CD4-positive, CD25-positive, alpha-beta regulatory T cell (primary cell): ENCODE measurements around the gene THOP1. TPM values are rescaled to one million over a fixed set of nuclear protein-coding genes. Genes with fewer than 3 reads are reported as not detected.

ENCODE experiments used
- ATAC-seq, 2 donors: fragments of 150-1000 bp; cut with Tn5 transposase; one replicate each; pipeline ENCODE4 v1.10.0; 2021; ENCODE audit warnings: low read depth in 2 of 2, moderate number of reproducible peaks in 2 of 2, moderate library complexity in 1 of 2
- DNase-seq, 3 donors: peaks; one replicate each; pipeline versions ENCODE4 v3.0.0 to v3.0.0-alpha.2; 2012 to 2022; ENCODE audit warnings: mixed read lengths in 1 of 3
- H3K27ac ChIP-seq: one replicate; pipeline ENCODE4 v1.7.0; 2013; ENCODE audit warnings: mild to moderate bottlenecking, low read length; ENCODE audit not compliant: insufficient read depth, poor library complexity, severe bottlenecking
- H3K27me3 ChIP-seq: one replicate; pipeline ENCODE4 v1.7.0; 2013; ENCODE audit warnings: low read length; ENCODE audit not compliant: control insufficient read depth, insufficient read depth
- H3K36me3 ChIP-seq: one replicate; pipeline ENCODE4 v1.7.0; 2013; ENCODE audit warnings: mild to moderate bottlenecking, low read length, moderate library complexity; ENCODE audit not compliant: control insufficient read depth, insufficient read depth
- H3K4me1 ChIP-seq: 2 replicates; pipeline ENCODE4 v1.7.0; 2013; ENCODE audit warnings: mild to moderate bottlenecking, low read length; ENCODE audit not compliant: insufficient read depth, control insufficient read depth, poor library complexity, severe bottlenecking
- H3K4me3 ChIP-seq: one replicate; pipeline ENCODE4 v1.7.0; 2013; ENCODE audit warnings: low read depth, mild to moderate bottlenecking, low read length, moderate library complexity
- H3K9me3 ChIP-seq, 2 experiments: 1 replicate in 1 of 2; 2 replicates in 1 of 2; pipeline ENCODE4 v1.7.0; 2013; ENCODE audit warnings: low read length in 2 of 2, mild to moderate bottlenecking in 1 of 2, moderate library complexity in 1 of 2; ENCODE audit not compliant: control insufficient read depth in 2 of 2
- H3K27ac Mint-ChIP-seq, 3 donors: one replicate each; pipeline ENCODE4 v1.8.0; 2020 to 2022; ENCODE audit warnings: mild to moderate bottlenecking in 3 of 3, mixed read lengths in 3 of 3, moderate library complexity in 2 of 3
- H3K27me3 Mint-ChIP-seq: one replicate; pipeline ENCODE4 v1.8.0; 2022; ENCODE audit warnings: mild to moderate bottlenecking, mixed read lengths
- H3K36me3 Mint-ChIP-seq: one replicate; pipeline ENCODE4 v1.8.0; 2020; ENCODE audit warnings: mixed read lengths
- H3K4me1 Mint-ChIP-seq, 4 donors: one replicate each; pipeline ENCODE4 v1.8.0; 2020 to 2022; ENCODE audit warnings: mixed read lengths in 4 of 4, mild to moderate bottlenecking in 1 of 4
- H3K4me3 Mint-ChIP-seq, 4 donors: one replicate each; pipeline ENCODE4 v1.8.0; 2020 to 2022; ENCODE audit warnings: mild to moderate bottlenecking in 4 of 4, mixed read lengths in 4 of 4, moderate library complexity in 3 of 4
- H3K9me3 Mint-ChIP-seq, 7 donors: one replicate each; pipeline ENCODE4 v1.8.0; 2020 to 2022; ENCODE audit warnings: mixed read lengths in 7 of 7, mild to moderate bottlenecking in 3 of 7, moderate library complexity in 2 of 7
- polyA plus RNA-seq, 4 donors: library from polyadenylated mRNA; unstranded; fragments of 300-500 nt; fragmentation: Illumina TruSeq; gene quantifications; one replicate each; pipeline ENCODE4 v1.2.3, GENCODE V29; 2021
- total RNA-seq: library from RNA; stranded (reverse); gene quantifications from one replicate; pipeline ENCODE4 v1.2.3, GENCODE V29; 2022

The THOP1 gene
- total and polyA plus RNA-seq, 5 donors from 2014 or later = 20.0 to 28.0 (median 25.9) TPM

DNA sequence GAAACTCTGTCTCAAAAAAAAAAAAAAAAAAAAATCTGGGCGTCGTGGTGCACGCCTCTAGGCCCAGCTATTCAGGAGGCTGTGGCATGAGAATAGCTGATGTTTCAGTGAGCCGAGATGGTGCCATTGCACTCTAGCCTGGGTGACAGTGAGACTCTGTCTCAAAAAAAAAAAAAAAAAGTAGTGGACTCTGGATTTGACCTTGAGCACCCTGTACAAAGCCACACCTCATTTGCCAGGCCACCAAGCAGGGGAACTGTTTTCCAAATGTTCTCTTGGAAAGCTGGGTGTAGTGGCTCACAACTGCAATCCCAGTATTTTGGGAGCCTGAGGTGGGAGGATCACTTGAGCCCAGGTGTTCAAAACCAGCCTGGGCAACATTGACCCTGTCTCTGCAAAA, 52.1 kb downstream of the THOP1 start:
- Mint-ChIP-seq H3K27ac (no peak overlapping the region), H3K4me1 (peaks cover 0 to 11% (median 7%) of the 10 kb centered on the region in 4 donors), H3K9me3 (peaks cover 3 to 46% (median 18%) of the 10 kb centered on the region in 7 donors), H3K4me3 (no peak overlapping the region), H3K27me3 (peaks cover 5% of the 10 kb centered on the region), H3K36me3 (peaks cover 30% of the 10 kb centered on the region)
- DNase-seq (no peak), ATAC-seq (no peak)
- Histone ChIP-seq H3K4me1 (peaks cover 12% of the 10 kb centered on the region), H3K9me3 (peaks cover 34 to 47% of the 10 kb centered on the region in 2 experiments), H3K27me3 (no peaks in the 10 kb centered on the region), H3K4me3 (no peak overlapping the region), H3K36me3 (peaks cover 14% of the 10 kb centered on the region), H3K27ac (no peak overlapping the region)

DNA sequence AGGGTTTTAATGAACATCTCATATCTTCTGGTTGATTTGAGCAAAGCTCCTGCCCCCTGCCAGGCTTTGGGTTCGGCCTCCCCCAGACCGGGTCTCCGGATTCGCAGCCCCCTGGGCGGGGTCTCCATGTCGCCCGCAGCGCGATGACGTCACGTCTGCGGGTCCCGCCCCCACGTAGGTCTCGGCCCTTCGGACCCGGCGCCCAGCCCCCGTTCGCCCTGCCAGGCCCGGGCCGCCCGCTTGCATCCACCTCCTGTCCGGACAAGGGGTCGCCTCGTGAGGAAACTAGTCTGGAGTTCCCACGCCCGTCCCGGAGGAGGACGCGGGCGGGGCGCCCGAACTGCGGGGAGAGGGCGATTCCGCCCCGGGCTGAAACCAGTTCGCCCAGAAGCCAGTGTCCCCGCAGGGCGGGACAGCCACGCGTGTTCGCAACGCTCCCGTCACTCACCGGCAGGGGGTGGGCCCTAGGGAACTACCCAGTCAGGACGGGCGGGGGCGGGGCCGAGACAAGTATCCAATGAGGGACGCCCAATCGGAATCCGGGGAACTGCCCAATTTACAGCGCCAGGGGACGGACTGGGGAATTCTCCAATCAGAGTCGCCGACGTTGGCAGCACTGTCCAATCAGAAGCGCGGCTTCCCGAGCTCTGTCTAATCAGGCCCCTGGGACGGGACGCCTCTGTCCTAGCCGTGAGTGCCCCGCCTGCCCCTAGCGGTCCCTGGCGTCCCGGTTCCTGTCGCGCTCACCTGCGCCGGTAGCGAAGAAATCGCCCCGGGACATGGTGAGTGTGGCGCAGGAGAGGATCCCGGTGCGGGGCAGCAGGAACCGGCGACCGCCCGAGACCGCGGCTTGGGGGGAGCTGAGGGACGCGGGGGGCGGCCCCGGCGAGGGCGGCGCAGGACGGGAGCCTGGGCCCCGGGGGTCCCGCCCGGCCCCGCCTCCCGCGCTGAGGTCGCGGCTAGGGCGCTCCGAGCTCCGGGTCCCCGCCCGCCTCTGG, 55.8 kb downstream of the THOP1 start, which contains the start of gene ZNF555:
Gene ZNF555 (plus strand): TSS at position 682 of the 998 bp plus-strand sequence. CDS start 98 bp downstream, at position 780.
- H3K4me3 Mint-ChIP-seq = peak within 1 kb of the TSS; percentile 93 to 98 (median 96)
- peaks cover 5% of the 10 kb centered on the region for H3K27me3 Mint-ChIP-seq
- Histone ChIP-seq H3K36me3 (peaks cover 6% of the 10 kb centered on the region), H3K27ac (peak within 1 kb of the TSS; percentile 79), H3K27me3 (no peaks in the 10 kb centered on the region), H3K9me3 (peaks cover 8 to 10% of the 10 kb centered on the region in 2 experiments), H3K4me1 (peaks cover 15% of the 10 kb centered on the region), H3K4me3 (peak within 1 kb of the TSS; percentile 57)
- H3K4me1 Mint-ChIP-seq = peaks cover 0 to 23% (median 14%) of the 10 kb centered on the region in 4 donors
- DNase-seq (peak; percentile 99), ATAC-seq (peak; percentile 98 to 99)
- peak within 1 kb of the TSS; percentile 84 to 92 (median 84) for H3K27ac Mint-ChIP-seq
- peaks cover 16% of the 10 kb centered on the region for H3K36me3 Mint-ChIP-seq
- H3K9me3 Mint-ChIP-seq = peaks cover 2 to 19% (median 12%) of the 10 kb centered on the region in 7 donors

GRCh38 chr19:2841855-2842574, 56.7 kb downstream of the THOP1 start:
- H3K4me1 Mint-ChIP-seq = peaks cover 0 to 27% (median 16%) of the 10 kb centered on the region in 4 donors
- peaks cover 5% of the 10 kb centered on the region for H3K27me3 Mint-ChIP-seq
- no peak for DNase-seq
- peak overlapping the region; percentile 14 for H3K27ac ChIP-seq
- H3K27ac Mint-ChIP-seq = peak overlapping the region in 2 of 3 donors; percentile 60
- H3K4me1 ChIP-seq = peaks cover 15% of the 10 kb centered on the region
- H3K36me3 Mint-ChIP-seq = peaks cover 12% of the 10 kb centered on the region
- peaks cover 0 to 13% (median 4%) of the 10 kb centered on the region in 7 donors for H3K9me3 Mint-ChIP-seq
- peaks cover 13% of the 10 kb centered on the region for H3K36me3 ChIP-seq
- ATAC-seq = no peak
- H3K4me3 ChIP-seq = peak overlapping the region; percentile 57
- no peaks in the 10 kb centered on the region for H3K27me3 ChIP-seq
- peaks cover 1 to 2% of the 10 kb centered on the region in 2 experiments for H3K9me3 ChIP-seq
- H3K4me3 Mint-ChIP-seq = peak overlapping the region; percentile 62 to 89 (median 84)

GRCh38 chr19:2845107-2845506, 59.8 kb downstream of the THOP1 start:
- Mint-ChIP-seq H3K27me3 (peaks cover 5% of the 10 kb centered on the region), H3K4me1 (peaks cover 0 to 31% (median 21%) of the 10 kb centered on the region in 4 donors), H3K9me3 (peaks cover 0 to 22% (median 5%) of the 10 kb centered on the region in 7 donors), H3K36me3 (peaks cover 16% of the 10 kb centered on the region), H3K4me3 (peak overlapping the region in 1 of 4 donors; percentile 16), H3K27ac (no peak overlapping the region)
- H3K4me3 ChIP-seq = no peak overlapping the region
- peaks cover 15% of the 10 kb centered on the region for H3K36me3 ChIP-seq
- no peaks in the 10 kb centered on the region for H3K27me3 ChIP-seq
- no peak for ATAC-seq
- no peak for DNase-seq
- H3K4me1 ChIP-seq = peaks cover 15% of the 10 kb centered on the region
- no peak overlapping the region for H3K27ac ChIP-seq
- H3K9me3 ChIP-seq = peaks cover 13 to 15% of the 10 kb centered on the region in 2 experiments

GRCh38 chr19:2846180-2846894, 61.0 kb downstream of the THOP1 start:
- Mint-ChIP-seq H3K9me3 (peaks cover 0 to 25% (median 9%) of the 10 kb centered on the region in 7 donors), H3K4me3 (no peak overlapping the region), H3K4me1 (peaks cover 0 to 32% (median 23%) of the 10 kb centered on the region in 4 donors), H3K27ac (no peak overlapping the region), H3K27me3 (peaks cover 1% of the 10 kb centered on the region), H3K36me3 (peaks cover 26% of the 10 kb centered on the region)
- Histone ChIP-seq H3K27ac (no peak overlapping the region), H3K36me3 (peaks cover 21% of the 10 kb centered on the region), H3K27me3 (no peaks in the 10 kb centered on the region), H3K9me3 (peaks cover 22 to 27% of the 10 kb centered on the region in 2 experiments), H3K4me3 (no peak overlapping the region), H3K4me1 (peaks cover 9% of the 10 kb centered on the region)
- no peak for ATAC-seq
- DNase-seq = no peak

DNA sequence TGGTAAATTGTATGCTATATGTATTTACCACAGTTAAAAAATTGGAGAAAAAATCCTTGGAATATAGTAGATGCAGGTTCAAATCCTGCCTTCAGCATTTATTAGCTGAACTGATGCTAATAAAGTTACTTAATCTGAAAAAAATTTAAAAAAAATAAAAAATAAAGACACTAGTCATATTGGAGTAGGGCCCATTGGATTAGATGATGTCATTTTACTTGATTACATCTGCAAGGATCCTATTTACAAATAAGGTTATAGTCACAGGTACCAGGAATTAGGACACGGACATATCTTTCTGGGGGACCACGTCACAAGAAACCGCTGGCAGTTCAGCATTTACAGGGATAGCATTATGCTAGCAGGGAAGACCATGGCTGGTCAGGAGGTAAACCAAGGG, 62.2 kb downstream of the THOP1 start:
- Mint-ChIP-seq H3K27me3 (no peaks in the 10 kb centered on the region), H3K27ac (no peak overlapping the region), H3K36me3 (peaks cover 38% of the 10 kb centered on the region), H3K9me3 (peaks cover 0 to 32% (median 16%) of the 10 kb centered on the region in 7 donors), H3K4me3 (no peak overlapping the region), H3K4me1 (peaks cover 0 to 27% (median 20%) of the 10 kb centered on the region in 4 donors)
- DNase-seq = no peak
- Histone ChIP-seq H3K4me3 (no peak overlapping the region), H3K4me1 (peaks cover 3% of the 10 kb centered on the region), H3K9me3 (peaks cover 31 to 38% of the 10 kb centered on the region in 2 experiments), H3K36me3 (peaks cover 33% of the 10 kb centered on the region), H3K27me3 (no peaks in the 10 kb centered on the region), H3K27ac (no peak overlapping the region)
- no peak for ATAC-seq

DNA sequence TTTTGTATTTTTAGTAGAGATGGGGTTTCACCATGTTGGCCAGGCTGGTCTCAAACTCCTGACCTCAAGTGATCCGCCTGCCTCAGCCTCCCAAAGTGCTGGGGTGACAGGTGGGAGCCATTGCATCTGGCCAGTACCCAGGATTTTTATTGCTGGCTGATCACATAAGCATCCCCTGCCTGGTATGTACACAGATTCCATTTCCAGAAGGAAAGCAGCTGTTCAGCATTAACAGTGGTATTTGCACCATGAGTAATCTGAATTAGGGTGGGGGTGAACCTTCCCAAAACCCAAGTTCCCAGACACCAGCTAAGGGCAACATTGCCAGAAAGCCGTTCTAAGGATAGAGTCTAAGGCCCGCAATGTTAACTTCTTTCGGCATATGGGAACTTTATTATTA, 63.3 kb downstream of the THOP1 start:
- no peak overlapping the region for H3K4me3 ChIP-seq
- Mint-ChIP-seq H3K9me3 (peaks cover 2 to 43% (median 18%) of the 10 kb centered on the region in 7 donors), H3K27ac (no peak overlapping the region), H3K27me3 (no peaks in the 10 kb centered on the region), H3K4me1 (peaks cover 0 to 17% (median 13%) of the 10 kb centered on the region in 4 donors), H3K36me3 (peaks cover 49% of the 10 kb centered on the region), H3K4me3 (peak overlapping the region in 1 of 4 donors; percentile 25)
- no peaks in the 10 kb centered on the region for H3K4me1 ChIP-seq
- H3K9me3 ChIP-seq = peaks cover 42 to 49% of the 10 kb centered on the region in 2 experiments
- H3K36me3 ChIP-seq = peaks cover 44% of the 10 kb centered on the region
- H3K27me3 ChIP-seq = no peaks in the 10 kb centered on the region
- DNase-seq (no peak), ATAC-seq (no peak)
- no peak overlapping the region for H3K27ac ChIP-seq
